NCI-H774 (cell line): ENCODE measurements around the gene MMS19.
"Not testable (repeated sequence)": the region's sequence is repeated elsewhere in the genome, so short reads cannot be mapped to it uniquely, and the experiment has no call there.

Experiments used
- DNase-seq: peaks from one replicate; lab custom pipeline; 2025; lab: John Stamatoyannopoulos, UW

MMS19 gene

GRCh38 chr10:97426776-97427570, 71.2 kb downstream of the MMS19 start:
- no peak for DNase-seq

GRCh38 chr10:97425964-97426775, 72.1 kb downstream of the MMS19 start, which contains the start of gene PGAM1:
PGAM1 (plus strand) TSS chr10:97426191; CDS start chr10:97426308, 117 bp downstream.
- DNase-seq, result peak; percentile 84

- not testable (repeated sequence) for DNase-seq
Measured at GRCh38 chr10:97423757-97424098, 74.5 kb downstream of the MMS19 start.

GRCh38 chr10:97416565-97416964, 81.7 kb downstream of the MMS19 start:
- no peak for DNase-seq

GRCh38 chr10:97412891-97413304, 85.3 kb downstream of the MMS19 start:
- DNase-seq, result no peak

GRCh38 chr10:97411406-97411805, 86.8 kb downstream of the MMS19 start:
- DNase-seq, result no peak

GRCh38 chr10:97408496-97408992, 89.7 kb downstream of the MMS19 start:
- no peak for DNase-seq
